HG03457 (cell line): ENCODE measurements around the gene ZMYND15.

Source experiments
- ATAC-seq: cut with Tn5 transposase; IDR thresholded peaks from one replicate; pipeline ENCODE4 v1.9.1; 2021; ENCODE audit warnings: moderate number of reproducible peaks; ENCODE audit not compliant: unreplicated experiment

Gene ZMYND15

GRCh38 chr17:4785311-4786105 lies 45.9 kb downstream of the ZMYND15 start:
- no peak for ATAC-seq

GRCh38 chr17:4786106-4786511 lies 46.5 kb downstream of the ZMYND15 start, which contains the start of gene VMO1:
Gene VMO1, minus strand, starts transcription at chr17:4786364. Its CDS starts 12 bp downstream, at chr17:4786352.
- no peak for ATAC-seq

GRCh38 chr17:4786516-4786915 lies 46.9 kb downstream of the ZMYND15 start:
- ATAC-seq: no peak

- no peak for ATAC-seq
Measured at GRCh38 chr17:4788159-4788806, 48.6 kb downstream of the ZMYND15 start.

- ATAC-seq: peak; percentile 12
Measured at GRCh38 chr17:4788807-4789700, 49.4 kb downstream of the ZMYND15 start, which contains the start of gene GLTPD2. Gene GLTPD2, plus strand, starts transcription at chr17:4788964. Its CDS starts 48 bp downstream, at chr17:4789012.

- no peak for ATAC-seq
Measured at GRCh38 chr17:4789701-4789950, 50.0 kb downstream of the ZMYND15 start.

- ATAC-seq: peak; percentile 70
Measured at GRCh38 chr17:4789951-4790704, 50.5 kb downstream of the ZMYND15 start.

- ATAC-seq: no peak
Measured at GRCh38 chr17:4790705-4791088, 51.1 kb downstream of the ZMYND15 start.

GRCh38 chr17:4795168-4795567 lies 55.5 kb downstream of the ZMYND15 start:
- ATAC-seq: no peak
